NK-92 (cell line): Measurements from ENCODE around the gene PDE7B.
"Not testable (repeated sequence)": the region's sequence is repeated elsewhere in the genome, so short reads cannot be mapped to it uniquely, and the experiment has no call there.

Source experiments
- DNase-seq: peaks from one replicate; lab custom pipeline; 2025; ENCODE audit not compliant: unreplicated experiment; lab: John Stamatoyannopoulos, UW

The PDE7B gene

GRCh38 chr6:136139111-136139510 lies 287.6 kb downstream of the PDE7B start:
- not testable (repeated sequence) for DNase-seq

DNA sequence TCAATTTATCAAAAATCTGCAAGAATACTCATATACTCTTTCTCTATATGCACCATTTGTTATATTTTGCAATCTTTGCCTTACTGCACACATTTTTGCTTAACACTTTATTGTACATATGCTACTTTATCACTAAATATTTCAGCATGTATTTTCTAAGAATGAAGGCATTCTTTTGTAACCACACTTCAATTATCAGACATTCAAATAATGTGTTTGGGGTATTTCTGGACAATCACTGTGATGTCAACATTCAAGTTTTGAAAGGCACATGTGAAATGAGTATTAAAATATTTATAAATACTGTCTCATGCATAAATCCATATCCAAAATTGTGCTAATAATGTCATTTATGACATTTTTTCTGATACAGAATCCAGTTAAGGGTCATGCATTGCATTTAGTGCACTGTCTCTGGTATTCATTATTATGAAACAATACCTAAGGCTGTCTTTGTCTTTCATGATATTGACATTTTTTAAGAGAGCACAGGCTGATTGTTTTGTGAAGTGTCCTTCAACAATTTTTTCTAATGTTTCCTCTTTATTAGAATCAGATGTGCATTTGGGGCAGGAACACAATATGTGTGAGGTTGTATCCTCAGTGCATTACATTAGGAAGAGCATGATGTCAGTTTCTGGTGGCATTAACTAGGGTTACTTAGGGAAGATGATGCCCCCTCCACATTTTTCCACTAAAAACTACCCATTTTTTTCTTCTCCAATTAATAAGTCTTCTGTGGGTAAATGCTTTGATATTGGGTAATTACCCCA lies 292.9 kb downstream of the PDE7B start:
- no peak for DNase-seq

DNA sequence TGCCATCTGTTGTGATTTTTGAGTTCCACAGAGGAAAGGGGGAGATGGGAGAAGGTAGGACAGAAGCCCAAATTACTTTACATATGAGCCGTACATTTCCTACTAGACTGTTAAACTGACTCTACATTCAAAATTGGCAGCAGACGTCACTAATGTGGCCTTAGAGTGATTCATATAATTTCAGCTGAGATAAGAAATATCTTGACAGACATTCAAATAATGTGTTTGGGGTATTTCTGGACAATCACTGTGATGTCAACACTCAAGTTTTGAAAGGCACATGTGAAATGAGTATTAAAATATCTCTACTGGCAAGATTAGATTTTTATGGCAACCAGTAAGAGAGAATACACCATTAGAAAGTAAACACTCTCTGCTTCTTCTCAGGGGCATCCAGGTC lies 294.6 kb downstream of the PDE7B start:
- no peak for DNase-seq

GRCh38 chr6:136147342-136147741 lies 295.8 kb downstream of the PDE7B start:
- no peak for DNase-seq

GRCh38 chr6:136148051-136148450 lies 296.6 kb downstream of the PDE7B start:
- no peak for DNase-seq

DNA sequence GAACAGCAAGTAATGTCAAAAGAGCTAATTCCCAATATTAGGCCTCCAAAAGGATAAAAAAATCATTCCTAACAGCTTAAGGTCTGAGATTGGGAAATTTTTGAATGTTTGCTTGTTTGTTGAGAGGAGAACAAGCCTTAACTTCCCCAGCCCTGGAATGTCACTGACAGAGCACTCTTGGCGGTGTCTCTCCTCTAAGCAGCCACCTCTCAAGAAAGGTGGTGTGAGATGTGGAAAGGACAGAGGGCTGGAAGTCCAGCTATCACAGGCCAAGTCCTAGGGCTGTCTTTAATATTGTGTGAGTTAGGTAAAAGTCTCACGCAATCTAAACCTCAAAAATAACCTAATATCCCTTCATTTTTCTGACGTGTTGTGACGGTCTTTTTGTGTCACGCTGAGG lies 297.0 kb downstream of the PDE7B start:
- DNase-seq, result no peak

DNA sequence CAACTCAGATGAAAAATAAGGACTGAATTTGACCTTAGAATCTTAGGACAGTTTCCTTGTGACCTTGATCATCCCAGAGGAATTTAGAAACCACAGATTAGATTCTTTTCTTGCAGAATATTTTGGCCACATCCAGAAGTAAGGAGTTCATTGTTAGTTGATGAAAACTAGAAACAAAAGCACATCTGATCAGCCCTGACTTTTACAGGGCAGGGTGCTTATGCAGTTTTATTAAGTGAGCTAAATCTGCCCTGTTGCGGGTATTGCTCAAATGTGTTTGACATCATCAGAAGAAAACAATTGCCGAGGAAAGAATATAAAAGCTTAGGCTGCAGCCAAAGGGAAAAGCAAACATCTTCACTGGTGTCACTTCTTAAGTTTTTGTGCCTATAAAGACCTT lies 297.8 kb downstream of the PDE7B start:
- no peak for DNase-seq

- DNase-seq, result no peak
These were observed 299.5 kb downstream of the PDE7B start for GRCh38 chr6:136150961-136151360.

DNA sequence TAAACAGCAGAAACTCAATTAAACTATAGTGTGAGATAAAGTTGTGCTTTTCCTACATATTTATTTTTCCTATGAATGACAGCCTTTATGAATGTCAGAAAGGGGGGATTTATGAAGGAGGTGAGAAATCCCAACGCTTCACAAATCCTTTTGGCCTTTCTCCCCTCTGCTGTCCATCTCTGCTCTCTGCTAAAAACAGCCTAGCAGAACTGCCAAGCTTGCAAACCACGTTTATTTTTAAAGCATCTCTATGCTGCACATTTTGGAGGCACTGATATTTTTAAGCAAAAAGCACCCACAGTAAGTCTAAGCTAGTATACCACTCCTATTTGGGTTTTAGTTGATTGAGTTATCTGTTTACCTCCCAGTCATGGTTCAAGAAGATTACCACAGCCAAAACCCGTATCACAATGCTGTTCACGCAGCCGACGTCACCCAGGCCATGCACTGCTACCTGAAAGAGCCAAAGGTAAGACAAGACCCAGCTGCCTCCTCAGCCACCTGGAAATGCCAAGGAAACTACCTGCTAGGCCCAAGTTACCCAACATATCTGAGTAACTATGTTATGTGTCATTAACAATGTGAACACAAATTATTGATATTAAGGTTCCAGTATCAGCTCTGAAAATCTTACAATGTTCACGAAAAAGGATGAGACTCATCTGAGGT lies 302.3 kb downstream of the PDE7B start:
- DNase-seq, result no peak

GRCh38 chr6:136155191-136155590 lies 303.7 kb downstream of the PDE7B start:
- DNase-seq, result no peak

GRCh38 chr6:136157743-136158142 lies 306.2 kb downstream of the PDE7B start:
- no peak for DNase-seq

DNA sequence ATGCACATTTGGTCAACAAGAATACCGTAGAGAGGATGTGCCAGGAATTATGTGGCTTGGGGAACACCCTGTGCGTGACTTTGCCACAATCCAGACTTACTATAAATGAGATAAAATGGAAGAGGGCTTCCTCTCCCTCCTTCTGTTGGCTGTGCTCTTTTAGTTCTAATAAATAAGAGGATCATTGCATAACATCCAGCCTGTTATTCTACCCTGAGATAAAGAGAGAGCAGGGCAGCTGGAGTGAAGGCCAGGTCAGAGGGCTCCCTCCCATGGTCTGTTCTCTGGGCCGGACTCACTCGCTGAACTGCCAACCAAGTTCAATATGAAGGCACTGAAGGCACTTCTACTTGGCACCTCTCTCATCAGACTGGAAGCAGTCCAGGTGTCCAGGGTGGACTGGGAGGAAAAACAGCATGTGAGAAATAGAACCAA lies 306.9 kb downstream of the PDE7B start:
- no peak for DNase-seq

DNA sequence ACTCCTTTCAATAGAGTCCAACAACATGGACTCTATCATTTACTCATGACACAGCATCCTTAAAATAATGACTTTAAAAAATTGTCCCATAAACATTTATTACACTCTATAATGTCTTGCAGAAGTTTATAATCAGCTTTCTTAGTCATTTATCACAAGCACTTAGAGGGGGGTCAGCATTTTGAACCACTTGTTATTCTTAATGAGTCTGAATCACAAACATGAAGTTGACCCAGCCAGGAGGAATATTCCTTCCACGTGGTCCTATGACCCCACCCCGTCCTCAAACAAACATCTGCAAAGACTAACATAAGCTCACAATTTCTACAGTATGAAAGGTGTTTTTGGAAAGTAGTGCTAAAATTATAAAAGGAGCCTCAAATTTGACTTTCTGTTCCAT lies 307.5 kb downstream of the PDE7B start:
- DNase-seq, result no peak

DNA sequence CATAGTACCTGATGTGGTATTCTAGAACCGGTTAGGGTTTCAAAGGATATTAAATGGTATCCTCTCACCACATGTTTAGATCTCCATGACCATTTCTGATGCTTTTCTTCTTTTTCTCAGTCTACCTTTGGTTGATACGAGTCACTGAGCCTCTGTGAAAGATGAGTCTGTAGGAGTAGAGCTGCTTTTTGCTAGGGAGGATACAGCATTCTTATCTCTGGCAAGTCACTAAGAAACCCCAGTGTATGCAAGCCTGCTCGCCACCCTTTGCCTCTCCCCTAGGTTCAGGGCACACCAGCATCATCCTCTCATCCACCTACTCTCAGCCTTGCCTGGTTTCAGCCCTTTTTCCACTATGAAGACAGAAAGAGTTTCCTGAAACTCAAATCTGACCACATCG lies 308.7 kb downstream of the PDE7B start:
- no peak for DNase-seq

GRCh38 chr6:136161950-136162349 lies 310.4 kb downstream of the PDE7B start:
- no peak for DNase-seq

DNA sequence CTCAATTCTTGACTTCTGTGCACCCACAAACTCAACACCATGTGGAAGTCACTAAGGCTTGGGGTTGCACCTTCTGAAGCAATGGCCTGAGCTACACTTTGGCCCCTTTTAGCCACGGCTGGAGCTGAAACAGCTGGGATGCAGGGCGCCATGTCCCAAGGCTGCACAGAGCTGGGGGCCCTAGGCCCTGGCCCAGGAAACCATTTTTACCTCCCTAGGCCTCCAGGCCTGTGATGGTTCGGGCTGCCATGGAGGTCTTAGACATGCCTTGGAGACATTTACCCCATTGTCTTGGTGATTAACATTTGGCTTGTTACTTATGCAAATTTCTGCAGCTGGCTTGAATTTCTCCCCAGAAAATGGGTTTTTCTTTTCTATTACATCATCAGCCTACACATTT lies 311.8 kb downstream of the PDE7B start:
- DNase-seq, result no peak

DNA sequence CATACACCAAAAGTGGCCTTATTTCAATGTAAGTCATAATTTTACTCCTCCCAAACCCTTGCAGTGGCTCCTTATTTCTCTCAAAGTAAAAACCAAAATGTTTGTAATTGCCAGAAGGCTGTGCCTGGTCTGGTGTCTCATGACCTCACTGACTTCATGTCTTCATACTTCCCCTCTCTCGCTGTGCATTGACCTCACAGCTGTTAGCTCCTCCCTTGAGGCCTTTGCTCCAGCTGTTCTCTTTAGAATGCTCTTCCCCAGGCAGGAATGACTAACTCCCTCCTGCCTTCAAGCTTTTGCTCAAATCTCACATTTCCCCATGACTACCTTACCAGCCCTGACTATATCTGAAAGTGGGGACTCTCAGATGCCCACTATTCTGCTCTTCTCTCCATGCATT lies 315.3 kb downstream of the PDE7B start:
- no peak for DNase-seq

- no peak for DNase-seq
These were observed 318.1 kb downstream of the PDE7B start for GRCh38 chr6:136169394-136170148.

DNA sequence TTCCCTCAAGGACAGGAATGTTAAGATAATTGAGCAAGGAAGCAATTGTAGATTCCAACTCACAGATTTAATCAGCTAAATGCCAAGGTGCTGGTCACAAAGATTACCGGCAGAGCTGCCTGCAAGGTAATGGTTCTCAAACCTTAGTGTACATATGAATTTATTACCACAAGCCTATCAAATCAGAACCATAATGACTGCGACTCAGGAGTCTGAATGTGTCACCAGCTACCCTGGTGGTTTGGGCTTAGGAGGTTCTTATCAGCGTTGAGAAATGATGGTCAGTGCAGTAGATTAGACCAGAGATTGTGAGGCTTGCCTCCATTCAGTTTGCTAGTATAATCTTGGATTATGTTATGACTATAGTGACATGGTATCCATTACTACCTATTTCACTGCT lies 319.7 kb downstream of the PDE7B start:
- DNase-seq, result no peak

GRCh38 chr6:136173519-136174507 lies 322.3 kb downstream of the PDE7B start:
- no peak for DNase-seq

DNA sequence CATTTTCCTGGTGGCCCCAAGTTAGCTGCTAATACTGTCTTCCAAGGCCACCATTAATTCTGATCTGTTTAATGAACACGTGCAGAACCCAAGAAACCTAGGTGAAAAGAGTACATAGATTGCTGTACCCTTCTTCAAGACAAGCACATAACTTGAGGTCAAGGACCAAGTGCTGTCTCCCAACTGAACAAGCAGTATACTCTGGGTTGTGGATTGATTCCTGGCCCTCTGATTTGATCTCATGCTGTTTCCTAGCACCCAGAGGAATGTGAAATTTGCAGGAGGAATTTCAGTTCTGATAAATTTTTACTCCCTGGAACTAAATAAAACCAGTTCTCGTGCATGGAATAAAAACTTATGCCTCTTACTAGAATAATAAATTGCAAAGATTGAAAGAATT lies 323.0 kb downstream of the PDE7B start:
- DNase-seq, result no peak
